Tibial artery (tissue), 4 donors: Measurements from ENCODE around the gene KDM2B.

Source experiments
- DNase-seq, 2 donors: peaks; one replicate each; pipeline ENCODE4 v3.0.0-alpha.2; 2019
- H3K27ac ChIP-seq, 2 donors: fragments of 200-600 bp; sonication (generic) in 1 of 2; 1 replicate in 1 of 2; 2 replicates in 1 of 2; pipeline ENCODE4 v1.5.1; 2018 to 2019; ENCODE audit warnings: mild to moderate bottlenecking in 1 of 2
- H3K27me3 ChIP-seq, 2 donors: fragments of 200-600 bp; sonication (generic) in 1 of 2; one replicate each; pipeline versions ENCODE4 v1.5.1 to v1.6.0; 2016 to 2019
- H3K36me3 ChIP-seq, 3 donors: fragments of 200-600 bp; sonication (generic) in 2 of 3; one replicate each; pipeline ENCODE4 v1.5.1; 2016 to 2019; ENCODE audit warnings: mild to moderate bottlenecking in 2 of 3
- H3K4me1 ChIP-seq, 4 donors: fragments of 200-600 bp; sonication (generic) in 2 of 4; 1 replicate in 3 of 4; 2 replicates in 1 of 4; pipeline ENCODE4 v1.5.1; 2016 to 2019
- H3K4me3 ChIP-seq, 2 donors: fragments of 200-600 bp; sonication (generic) in 1 of 2; 1 replicate in 1 of 2; 2 replicates in 1 of 2; pipeline ENCODE4 v1.5.1; 2018 to 2019; ENCODE audit warnings: mild to moderate bottlenecking in 2 of 2
- H3K9me3 ChIP-seq, 3 donors: fragments of 200-600 bp; sonication (generic) in 1 of 3; one replicate each; pipeline ENCODE4 v1.5.1; 2016 to 2019
- intact Hi-C: fragments of 100-400 bp; cut with DNase I; formaldehyde crosslinking; loops from one replicate; pipeline ENCODE4 v1.15.0; 2023; ENCODE audit warnings: low total_unique reads
- TF ChIP-seq, protein P1 (sequence below), 2 experiments: fragments of 200-600 bp in 1 of 2; fragments of 450-650 bp in 1 of 2; IDR thresholded peaks; one replicate each; pipeline ENCODE4 v1.5.1; 2017 to 2019; ENCODE audit warnings: antibody characterized with exemption in 2 of 2, mild to moderate bottlenecking in 1 of 2, moderate library complexity in 1 of 2

Gene KDM2B

DNA sequence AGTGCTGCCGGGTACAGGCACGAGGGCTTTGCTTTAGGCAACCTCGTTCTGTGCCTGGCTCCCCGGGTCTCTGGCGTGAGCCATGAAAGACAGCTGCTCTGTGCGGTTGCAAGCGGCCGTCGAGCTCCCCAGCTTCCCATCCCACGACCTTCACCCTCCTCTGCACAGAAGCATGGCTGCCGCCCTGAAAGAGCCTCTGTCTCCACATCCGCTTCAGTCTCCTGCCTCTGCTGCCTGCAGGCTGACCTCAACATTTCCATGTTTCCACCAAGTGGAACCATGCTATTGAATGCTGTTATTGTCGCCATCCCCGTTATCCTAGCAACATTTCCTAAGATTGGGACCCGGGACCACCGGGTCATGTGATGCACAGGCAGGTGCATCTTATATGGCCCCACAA lies 57.1 kb downstream of the KDM2B start:
- H3K27ac ChIP-seq: no peak overlapping the region
- DNase-seq: no peak
- TF ChIP-seq, protein P1, sequence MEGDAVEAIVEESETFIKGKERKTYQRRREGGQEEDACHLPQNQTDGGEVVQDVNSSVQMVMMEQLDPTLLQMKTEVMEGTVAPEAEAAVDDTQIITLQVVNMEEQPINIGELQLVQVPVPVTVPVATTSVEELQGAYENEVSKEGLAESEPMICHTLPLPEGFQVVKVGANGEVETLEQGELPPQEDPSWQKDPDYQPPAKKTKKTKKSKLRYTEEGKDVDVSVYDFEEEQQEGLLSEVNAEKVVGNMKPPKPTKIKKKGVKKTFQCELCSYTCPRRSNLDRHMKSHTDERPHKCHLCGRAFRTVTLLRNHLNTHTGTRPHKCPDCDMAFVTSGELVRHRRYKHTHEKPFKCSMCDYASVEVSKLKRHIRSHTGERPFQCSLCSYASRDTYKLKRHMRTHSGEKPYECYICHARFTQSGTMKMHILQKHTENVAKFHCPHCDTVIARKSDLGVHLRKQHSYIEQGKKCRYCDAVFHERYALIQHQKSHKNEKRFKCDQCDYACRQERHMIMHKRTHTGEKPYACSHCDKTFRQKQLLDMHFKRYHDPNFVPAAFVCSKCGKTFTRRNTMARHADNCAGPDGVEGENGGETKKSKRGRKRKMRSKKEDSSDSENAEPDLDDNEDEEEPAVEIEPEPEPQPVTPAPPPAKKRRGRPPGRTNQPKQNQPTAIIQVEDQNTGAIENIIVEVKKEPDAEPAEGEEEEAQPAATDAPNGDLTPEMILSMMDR (IDR thresholded peaks at IDR 0.05): no peak
- peaks cover 0 to 49% (median 0%) of the 10 kb centered on the region in 3 donors for H3K36me3 ChIP-seq
- no peaks in the 10 kb centered on the region for H3K4me1 ChIP-seq
- no peak overlapping the region for H3K4me3 ChIP-seq
- intact Hi-C loops: no loop called here
- no peaks in the 10 kb centered on the region for H3K9me3 ChIP-seq
- H3K27me3 ChIP-seq: no peaks in the 10 kb centered on the region

DNA sequence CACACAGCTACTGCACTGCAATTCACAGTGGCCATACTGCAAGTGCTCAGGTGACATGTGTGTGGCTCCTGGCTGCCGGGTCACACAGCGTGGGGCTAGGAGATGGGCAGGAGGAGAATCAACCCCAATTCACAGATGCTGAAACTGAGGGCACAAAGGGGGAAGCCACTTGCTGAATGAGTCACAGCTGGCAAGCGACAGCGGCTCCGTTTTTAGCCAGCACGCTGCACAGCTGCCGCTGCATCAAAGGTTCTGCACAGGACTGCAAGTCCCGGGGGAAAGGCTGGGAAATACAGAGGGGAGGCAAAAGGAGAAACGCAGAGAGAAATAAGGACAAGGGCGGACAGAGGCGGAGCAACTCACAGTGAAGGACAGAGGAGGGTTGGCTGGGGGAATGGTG lies 57.9 kb downstream of the KDM2B start:
- no peak overlapping the region for H3K4me3 ChIP-seq
- intact Hi-C loops: no loop called here
- H3K36me3 ChIP-seq: peaks cover 0 to 51% (median 0%) of the 10 kb centered on the region in 3 donors
- TF ChIP-seq, protein P1 (IDR thresholded peaks at IDR 0.05): no peak
- no peak overlapping the region for H3K27ac ChIP-seq
- no peaks in the 10 kb centered on the region for H3K27me3 ChIP-seq
- no peaks in the 10 kb centered on the region for H3K9me3 ChIP-seq
- H3K4me1 ChIP-seq: no peaks in the 10 kb centered on the region
- DNase-seq: no peak

DNA sequence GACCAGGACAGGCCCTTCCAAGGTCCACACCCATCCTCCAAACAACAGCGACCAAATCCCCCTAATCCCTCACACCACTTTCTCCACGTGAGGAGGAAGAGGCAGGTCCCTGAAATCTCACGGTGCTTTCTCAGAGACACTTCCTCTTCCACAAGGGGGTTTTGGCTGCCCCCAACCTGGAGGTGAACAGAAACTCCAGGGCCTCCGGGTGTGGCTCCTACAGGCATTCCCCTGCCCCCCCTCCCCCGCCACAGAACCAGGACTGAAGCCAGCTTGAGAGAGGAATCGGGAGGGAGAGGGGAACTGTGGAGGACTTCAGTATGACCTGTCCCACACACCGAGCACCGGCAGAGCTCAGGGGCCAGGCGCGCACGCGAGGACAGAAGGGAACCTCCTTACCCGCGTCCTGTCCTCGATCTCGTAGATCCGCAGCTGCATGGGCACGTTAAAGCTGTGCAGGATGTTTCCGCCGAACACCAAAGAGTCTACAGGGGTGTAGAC lies 60.2 kb downstream of the KDM2B start:
- intact Hi-C loops: no loop called here
- no peaks in the 10 kb centered on the region for H3K27me3 ChIP-seq
- H3K4me1 ChIP-seq: no peaks in the 10 kb centered on the region
- no peaks in the 10 kb centered on the region for H3K9me3 ChIP-seq
- no peak for DNase-seq
- TF ChIP-seq, protein P1 (IDR thresholded peaks at IDR 0.05): no peak
- no peak overlapping the region for H3K4me3 ChIP-seq
- peaks cover 0 to 47% (median 0%) of the 10 kb centered on the region in 3 donors for H3K36me3 ChIP-seq
- H3K27ac ChIP-seq: no peak overlapping the region

DNA sequence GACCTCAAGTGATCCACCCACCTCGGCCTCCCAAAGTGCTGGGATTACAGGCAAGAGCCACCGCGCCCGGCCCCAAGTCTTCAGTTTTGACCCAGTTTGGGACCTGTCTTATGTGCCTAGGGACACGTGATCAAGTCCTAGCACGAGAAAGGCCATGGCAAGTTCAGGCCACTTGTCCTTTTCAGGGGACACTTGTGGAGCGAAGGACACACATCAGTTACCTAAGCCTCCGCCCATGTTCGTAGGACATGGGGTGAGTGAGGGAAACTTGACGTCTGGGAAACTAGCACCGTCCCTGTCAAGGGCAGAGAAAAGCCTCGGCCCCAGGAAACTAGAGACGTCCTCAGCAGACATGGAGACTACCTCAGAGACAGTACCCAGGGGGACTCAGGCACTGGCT lies 60.7 kb downstream of the KDM2B start:
- no peak for DNase-seq
- intact Hi-C loops: no loop called here
- H3K9me3 ChIP-seq: no peaks in the 10 kb centered on the region
- TF ChIP-seq, protein P1 (IDR thresholded peaks at IDR 0.05): no peak
- no peaks in the 10 kb centered on the region for H3K27me3 ChIP-seq
- peaks cover 0 to 42% (median 0%) of the 10 kb centered on the region in 3 donors for H3K36me3 ChIP-seq
- no peak overlapping the region for H3K4me3 ChIP-seq
- H3K4me1 ChIP-seq: no peaks in the 10 kb centered on the region
- H3K27ac ChIP-seq: no peak overlapping the region

DNA sequence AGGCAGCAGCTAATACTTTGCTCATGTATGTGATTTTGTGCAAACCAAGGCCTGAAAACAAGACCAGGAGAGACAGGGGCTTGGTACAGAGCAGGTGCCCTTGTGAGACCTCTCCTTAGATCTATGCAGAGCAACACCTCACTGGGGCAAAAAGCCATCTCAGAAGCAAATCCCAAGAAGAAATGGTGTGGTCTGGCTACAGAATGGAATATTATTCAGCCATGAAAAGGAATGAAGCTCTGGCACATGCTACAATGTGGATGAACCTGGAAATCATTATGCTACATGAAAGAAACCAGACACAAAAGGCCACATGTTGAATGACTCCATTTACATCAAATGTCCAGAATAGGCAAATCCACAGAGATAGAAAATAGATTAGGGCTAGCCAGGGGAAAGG lies 61.6 kb downstream of the KDM2B start:
- Histone ChIP-seq H3K4me1 (no peaks in the 10 kb centered on the region), H3K27ac (no peak overlapping the region), H3K36me3 (peaks cover 0 to 36% (median 0%) of the 10 kb centered on the region in 3 donors), H3K27me3 (no peaks in the 10 kb centered on the region), H3K9me3 (no peaks in the 10 kb centered on the region), H3K4me3 (no peak overlapping the region)
- DNase-seq: no peak
- intact Hi-C loops: no loop called here
- TF ChIP-seq, protein P1 (IDR thresholded peaks at IDR 0.05): no peak

GRCh38 chr12:121518656-121519055 lies 62.2 kb downstream of the KDM2B start:
- H3K9me3 ChIP-seq: no peaks in the 10 kb centered on the region
- no peak for DNase-seq

More at GRCh38 chr12:121518656-121519055, 62.2 kb downstream of the KDM2B start:
- Histone ChIP-seq H3K27ac (no peak overlapping the region), H3K4me3 (no peak overlapping the region), H3K27me3 (no peaks in the 10 kb centered on the region), H3K4me1 (no peaks in the 10 kb centered on the region), H3K36me3 (peaks cover 0 to 31% (median 0%) of the 10 kb centered on the region in 3 donors)
- intact Hi-C loops: no loop called here
- TF ChIP-seq, protein P1 (IDR thresholded peaks at IDR 0.05): no peak
